ENCODE results near the gene AKR1C8. TPM values are rescaled to one million over a fixed set of nuclear protein-coding genes. Genes with fewer than 3 reads are reported as not detected.
"Not testable (repeated sequence)": the region's sequence is repeated elsewhere in the genome, so short reads cannot be mapped to it uniquely, and the experiment has no call there.

AKR1C8 gene
- 24.7 TPM for total RNA-seq

DNA sequence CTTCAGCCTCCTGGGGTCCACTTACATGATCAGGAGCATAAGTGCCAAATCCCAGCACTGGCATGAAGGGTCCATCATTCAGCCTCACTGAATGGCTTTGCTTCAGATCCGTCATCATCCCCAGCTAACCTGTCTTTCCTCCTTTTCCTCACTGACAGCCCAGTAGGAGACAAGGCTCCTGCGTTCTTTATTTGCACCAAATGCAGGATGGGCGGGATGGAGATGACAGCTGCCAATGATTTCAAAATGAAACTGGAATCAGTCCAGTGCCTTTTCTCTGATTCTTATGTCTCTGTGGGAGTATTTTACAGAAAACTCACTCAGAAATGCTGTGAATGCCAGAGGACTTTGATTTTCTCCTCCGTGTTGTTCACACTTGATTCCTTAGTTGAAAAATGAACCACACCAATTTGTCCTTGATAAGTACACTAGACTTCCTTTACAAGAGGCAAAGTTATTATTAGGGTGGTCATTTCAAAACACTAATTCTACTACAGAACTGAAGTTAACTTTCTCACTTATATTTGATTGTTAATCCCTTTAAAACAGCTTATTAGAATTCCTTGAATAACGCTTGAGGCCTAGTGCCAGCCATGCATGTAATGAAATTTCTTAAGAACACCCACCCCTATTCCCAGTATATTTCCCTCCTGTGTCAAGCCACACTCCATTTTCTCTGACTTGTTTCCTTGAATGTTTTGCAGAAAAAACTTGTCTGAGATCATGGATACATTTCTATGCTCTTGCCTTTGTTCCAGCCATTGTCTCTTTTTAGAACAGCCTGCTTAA lies at the start of gene AKR1C8:
TSS of gene AKR1C8 (minus strand) at position 164 of the 789 bp plus-strand sequence. CDS start at position 118, 46 bp downstream.
- peak; percentile 72 for DNase-seq (ENCODE audit: low spot score)
- peak; percentile 74 for ATAC-seq

- ATAC-seq, result peak; percentile 99
- peak; percentile 83 for DNase-seq (ENCODE audit: low spot score)
These were observed 49.3 kb upstream of the AKR1C8 start for GRCh38 chr10:5234106-5234860.

- ATAC-seq (peak; percentile 6), DNase-seq (ENCODE audit: low spot score) (no peak)
These were observed 48.4 kb upstream of the AKR1C8 start for GRCh38 chr10:5233324-5233723.

DNA sequence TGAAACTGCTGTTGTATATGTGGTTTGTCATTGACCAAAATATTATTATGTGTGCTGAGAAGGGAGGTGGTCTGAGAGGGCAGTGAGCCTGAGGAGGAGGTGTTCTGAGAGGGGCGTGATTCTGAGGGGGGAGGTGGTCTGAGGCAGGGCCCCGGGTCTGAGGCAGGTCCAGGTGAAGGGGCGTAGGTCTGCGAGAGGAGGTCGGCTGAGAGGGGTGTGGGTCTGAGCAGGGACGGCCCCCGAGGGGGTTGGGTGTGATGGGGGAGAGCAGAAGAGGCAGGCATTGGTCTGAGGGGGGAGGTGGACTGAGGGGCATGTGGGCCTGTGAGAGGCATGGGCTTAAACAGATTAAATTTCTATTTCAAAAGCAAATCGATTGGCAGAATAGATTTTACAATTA lies 44.1 kb upstream of the AKR1C8 start:
- no peak for ATAC-seq
- DNase-seq (ENCODE audit: low spot score), result no peak

DNA sequence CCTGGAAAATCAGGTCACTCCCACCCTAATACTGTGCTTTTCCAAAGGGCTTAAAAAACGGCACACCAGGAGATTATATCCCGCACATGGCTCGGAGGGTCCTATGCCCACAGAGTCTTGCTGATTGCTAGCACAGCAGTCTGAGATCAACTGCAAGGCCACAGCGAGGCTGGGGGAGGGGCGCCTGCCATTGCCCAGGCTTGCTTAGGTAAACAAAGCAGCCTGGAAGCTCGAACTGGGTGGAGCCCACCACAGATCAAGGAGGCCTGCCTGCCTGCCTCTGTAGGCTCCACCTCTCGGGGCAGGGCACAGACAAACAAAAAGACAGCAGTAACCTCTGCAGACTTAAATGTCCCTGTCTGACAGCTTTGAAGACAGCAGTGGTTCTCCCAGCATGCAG lies 38.0 kb upstream of the AKR1C8 start:
- DNase-seq (ENCODE audit: low spot score), result peak; percentile 63
- ATAC-seq, result not testable (repeated sequence)

DNA sequence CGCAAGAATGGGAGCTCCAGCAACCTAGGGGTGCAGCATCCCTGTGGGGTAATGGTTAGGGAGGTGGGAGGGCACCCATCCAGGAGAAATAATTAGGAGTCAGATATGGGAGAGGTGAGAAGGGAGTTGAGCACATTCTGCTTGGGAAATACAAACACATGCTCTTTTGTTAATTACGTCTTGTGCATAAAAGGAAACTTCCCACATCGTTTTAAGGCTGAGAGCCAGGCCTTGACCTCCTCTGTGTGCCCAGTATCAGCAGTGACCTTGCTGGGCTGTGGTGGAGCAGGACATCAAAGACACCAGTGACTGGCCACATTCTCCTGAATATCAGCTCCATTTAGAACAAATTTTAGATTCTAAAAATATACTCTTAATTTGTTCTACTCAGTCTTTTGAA lies 34.3 kb upstream of the AKR1C8 start:
- DNase-seq (ENCODE audit: low spot score), result no peak
- peak; percentile 16 for ATAC-seq

- peak; percentile 85 for ATAC-seq
- peak; percentile 73 for DNase-seq (ENCODE audit: low spot score)
These were observed 31.9 kb upstream of the AKR1C8 start for GRCh38 chr10:5216801-5217200.

DNA sequence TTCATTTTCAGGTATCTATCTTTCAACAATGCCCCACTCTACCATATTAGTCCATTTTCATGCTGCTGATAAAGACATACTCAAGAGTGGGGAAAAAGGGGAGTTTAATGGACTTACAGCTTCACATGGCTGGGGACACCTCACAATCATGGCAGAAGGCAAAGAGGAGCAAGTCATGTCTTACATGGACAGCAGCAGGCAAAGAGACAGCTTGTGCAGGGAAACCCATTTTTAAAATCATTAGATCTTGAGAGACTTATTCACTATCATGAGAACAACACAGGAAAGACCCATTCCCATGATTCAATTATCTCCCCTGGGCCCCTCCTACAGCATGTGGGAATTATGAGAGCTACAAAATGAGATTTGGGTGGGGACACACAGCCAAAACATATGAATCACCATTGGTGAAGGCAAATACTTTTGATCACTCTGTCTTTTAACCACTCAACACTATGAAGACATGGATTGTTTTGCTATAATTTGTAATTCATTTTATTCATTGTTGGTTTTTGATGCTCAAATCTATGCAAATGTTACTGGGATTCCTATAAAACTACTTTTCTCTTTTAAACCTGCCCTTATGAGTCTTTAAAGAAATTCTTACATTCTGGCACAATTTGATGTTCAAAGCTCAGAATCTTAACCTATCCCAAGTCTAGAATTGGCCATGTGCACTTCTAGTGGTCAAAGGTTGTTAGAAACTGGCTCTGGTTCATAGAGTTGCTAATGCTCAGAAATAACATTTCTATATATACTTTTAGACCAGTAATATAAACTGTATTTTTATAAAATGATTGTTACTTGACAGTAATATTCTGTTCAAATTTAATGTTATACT lies 27.0 kb upstream of the AKR1C8 start:
- DNase-seq (ENCODE audit: low spot score) (no peak), ATAC-seq (peak; percentile 36)

DNA sequence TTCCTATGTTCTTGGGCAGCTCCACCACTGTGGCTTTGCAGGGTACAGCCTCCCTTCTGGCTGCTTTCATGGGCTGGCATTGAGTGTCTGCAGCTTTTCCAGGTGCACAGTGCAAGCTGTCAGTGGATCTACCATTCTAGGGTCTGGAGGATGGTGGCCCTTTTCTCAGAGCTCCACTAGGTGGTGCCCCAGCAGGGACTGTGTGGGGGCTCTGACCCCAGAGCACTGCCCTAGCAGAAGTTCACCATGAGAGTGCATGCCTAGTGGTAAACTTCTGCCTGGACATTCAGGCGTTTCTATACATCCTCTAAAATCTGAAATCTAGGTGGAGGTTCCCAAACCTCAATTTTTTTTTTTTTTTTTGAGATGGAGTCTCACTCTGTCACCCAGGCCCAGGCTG lies 25.3 kb upstream of the AKR1C8 start:
- ATAC-seq, result peak; percentile 33
- DNase-seq (ENCODE audit: low spot score), result not testable (repeated sequence)

DNA sequence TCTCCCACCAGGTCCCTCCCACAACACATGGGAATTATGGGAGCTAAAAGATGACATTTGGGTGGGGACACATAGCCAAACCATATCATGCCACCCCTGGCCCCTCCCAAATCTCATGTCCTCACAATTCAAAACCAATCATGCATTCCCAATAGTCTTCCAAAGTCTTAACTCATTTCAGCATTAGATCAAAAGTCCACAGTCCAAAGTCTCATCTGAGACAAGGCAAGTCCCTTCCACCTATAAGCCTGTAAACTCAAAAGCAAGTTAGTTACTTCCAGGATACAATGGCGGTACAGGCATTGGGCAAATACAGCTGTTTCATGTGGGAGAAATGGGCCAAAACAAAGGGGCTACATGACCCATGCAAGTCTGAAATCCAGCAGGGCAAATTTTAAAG lies 24.8 kb upstream of the AKR1C8 start:
- peak; percentile 7 for ATAC-seq
- not testable (repeated sequence) for DNase-seq (ENCODE audit: low spot score)

DNA sequence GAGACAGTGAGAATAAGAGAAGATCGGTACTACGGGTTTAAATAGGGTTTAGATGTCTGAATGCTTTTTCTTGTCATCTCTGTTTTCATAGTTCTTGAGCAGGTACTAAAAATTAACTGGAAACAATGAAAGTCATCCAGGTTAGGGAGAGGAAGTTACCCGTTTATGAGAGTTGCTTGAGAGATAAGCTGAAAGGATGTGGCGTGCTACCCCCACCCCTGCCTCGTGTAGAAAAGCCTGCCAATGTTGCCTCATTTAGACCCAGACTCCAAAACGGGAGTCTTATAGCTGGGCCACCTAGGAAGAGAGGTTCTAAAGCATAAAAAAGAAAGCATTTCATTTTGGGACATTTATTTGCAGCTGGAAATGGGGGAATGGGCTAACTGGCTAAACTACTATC lies 21.8 kb upstream of the AKR1C8 start:
- ATAC-seq, result no peak

DNA sequence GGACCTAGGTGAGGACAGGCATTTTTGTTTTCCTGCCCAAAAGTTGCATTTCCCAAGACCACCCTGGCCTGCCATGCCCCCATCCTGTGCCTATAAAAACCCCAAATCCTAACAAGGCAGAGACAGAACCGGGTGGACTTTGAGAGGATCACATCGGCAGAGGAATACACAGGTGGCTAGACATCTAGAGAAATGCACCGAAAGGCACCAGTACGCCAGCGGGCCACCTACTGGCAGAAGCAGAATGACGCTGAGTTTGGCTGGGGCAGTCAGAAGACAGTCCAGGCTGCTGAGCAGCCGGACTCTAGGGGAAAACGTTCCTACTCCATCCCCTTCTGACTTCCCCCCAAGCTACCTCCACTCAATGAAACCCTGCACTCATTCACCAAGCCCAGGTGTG lies 14.4 kb upstream of the AKR1C8 start:
- DNase-seq (ENCODE audit: low spot score) (peak; percentile 78), ATAC-seq (peak; percentile 80)

More for the DNA sequence above, 21.8 kb upstream of the AKR1C8 start:
- no peak for DNase-seq (ENCODE audit: low spot score)

- no peak for ATAC-seq
- no peak for DNase-seq (ENCODE audit: low spot score)
These were observed 13.4 kb upstream of the AKR1C8 start for GRCh38 chr10:5198386-5198785.

DNA sequence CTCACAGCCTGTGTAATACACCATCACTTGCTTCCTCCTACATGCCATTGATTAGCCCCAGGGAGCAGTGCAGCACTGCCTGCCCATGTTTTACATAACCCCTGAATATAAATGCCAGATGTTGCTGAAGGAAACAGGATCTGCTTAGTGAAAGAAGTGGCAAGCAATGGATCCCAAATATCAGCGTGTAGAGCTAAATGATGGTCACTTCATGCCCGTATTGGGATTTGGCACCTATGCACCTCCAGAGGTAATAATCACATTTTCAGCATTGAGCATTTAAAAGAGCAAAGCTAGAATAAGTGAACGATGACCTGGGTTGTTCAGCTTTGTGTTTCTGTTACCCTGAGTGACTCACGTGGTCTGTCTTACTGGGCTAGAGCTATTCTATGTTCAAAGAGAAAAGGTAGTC lies 11.8 kb upstream of the AKR1C8 start, which contains the start of gene AKR1C4:
TSS of gene AKR1C4 (plus strand) at position 136 of the 412 bp plus-strand sequence. CDS start at position 167, 31 bp downstream.
- ATAC-seq (peak; percentile 62), DNase-seq (ENCODE audit: low spot score) (peak; percentile 58)

DNA sequence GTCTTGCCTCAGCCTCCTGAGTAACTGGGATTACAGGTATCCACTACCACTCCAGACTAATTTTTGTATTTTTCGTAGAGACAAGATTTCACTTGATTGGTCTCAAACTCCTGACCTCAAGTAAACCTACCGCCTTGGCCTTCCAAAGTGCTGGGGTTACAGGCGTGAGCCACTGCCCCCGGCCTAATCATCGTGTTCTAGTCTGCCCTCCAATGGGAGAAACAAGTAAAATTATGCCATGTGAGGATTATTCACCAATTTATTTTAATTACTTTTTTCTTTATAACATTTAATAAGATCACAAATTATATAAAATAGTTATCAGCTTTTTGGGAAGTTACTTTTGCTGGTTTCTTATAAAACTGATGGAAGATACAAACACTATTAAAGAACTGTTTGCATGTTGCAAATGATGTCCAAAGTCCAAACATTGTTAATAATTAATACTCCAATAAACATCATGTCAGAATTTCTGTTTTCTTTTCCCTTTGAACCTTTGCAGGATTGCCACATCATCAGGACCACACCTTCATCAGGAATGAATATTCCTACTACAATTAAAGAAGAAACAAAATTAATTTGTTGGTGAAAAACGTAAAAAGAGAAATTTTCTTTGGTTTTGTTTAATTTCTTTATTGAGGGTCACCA lies 10.9 kb upstream of the AKR1C8 start:
- ATAC-seq, result peak; percentile 26
- DNase-seq (ENCODE audit: low spot score), result peak; percentile 60

- ATAC-seq, result no peak
- no peak for DNase-seq (ENCODE audit: low spot score)
These were observed 9.5 kb upstream of the AKR1C8 start for GRCh38 chr10:5194431-5194830.

DNA sequence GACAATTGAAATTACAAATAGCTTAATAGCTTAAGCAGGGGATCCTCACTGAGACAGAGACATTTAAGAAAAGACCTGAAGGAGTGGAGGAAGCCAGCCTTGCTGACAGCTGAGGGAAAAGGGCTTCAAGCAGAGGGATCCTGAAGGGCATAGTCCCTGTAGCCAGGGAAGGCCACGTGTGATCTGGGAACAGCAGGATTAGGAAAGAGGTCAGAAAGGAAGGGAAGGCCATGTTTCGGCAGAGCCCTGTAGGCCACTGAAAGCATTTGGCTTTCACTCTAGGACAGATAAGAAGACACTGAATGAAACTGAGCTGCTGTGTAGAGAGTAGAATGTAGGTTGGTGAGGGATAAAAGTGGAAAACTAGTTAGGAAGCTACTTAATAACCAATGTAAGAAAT lies 3.4 kb upstream of the AKR1C8 start:
- DNase-seq (ENCODE audit: low spot score), result peak; percentile 80
- ATAC-seq, result peak; percentile 82

GRCh38 chr10:5187867-5188266 lies 2.9 kb upstream of the AKR1C8 start:
- DNase-seq (ENCODE audit: low spot score) (no peak), ATAC-seq (no peak)

DNA sequence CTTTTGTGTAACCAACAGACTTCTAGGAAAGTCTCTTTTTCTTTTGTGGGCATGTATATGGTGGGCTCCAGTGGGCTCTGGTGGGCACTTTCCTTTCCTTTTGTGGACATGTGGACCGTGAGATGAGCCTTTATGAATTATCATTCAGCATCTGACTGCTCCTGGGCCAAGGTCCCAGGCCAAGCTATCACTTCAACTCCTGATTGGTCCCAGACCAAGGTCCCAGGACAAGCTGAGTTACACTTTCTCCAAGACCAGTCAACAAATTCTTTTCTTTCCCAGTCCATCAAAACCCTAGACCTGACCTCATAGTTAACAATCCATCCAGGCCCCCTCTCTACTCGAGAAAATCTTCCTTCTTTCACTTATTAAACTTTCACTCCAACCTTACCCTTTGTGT lies 1.0 kb downstream of the AKR1C8 start:
- ATAC-seq (peak; percentile 60), DNase-seq (ENCODE audit: low spot score) (no peak)

DNA sequence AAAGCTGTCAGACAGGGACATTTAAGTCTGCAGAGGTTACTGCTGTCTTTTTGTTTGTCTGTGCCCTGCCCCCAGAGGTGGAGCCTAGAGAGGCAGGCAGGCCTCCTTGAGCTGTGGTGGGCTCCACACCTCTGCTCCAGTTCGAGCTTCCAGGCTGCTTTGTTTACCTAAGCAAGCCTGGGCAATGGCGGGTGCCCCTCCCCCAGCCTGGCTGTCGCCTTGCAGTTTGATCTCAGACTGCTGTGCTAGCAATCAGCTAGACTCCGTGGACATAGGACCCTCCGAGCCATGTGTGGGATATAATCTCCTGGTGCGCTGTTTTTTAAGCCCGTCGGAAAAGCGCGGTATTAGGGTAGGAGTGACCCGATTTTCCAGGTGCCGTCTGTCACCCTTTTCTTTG lies 4.4 kb downstream of the AKR1C8 start:
- not testable (repeated sequence) for DNase-seq (ENCODE audit: low spot score); ATAC-seq

Measured in left lobe of liver (tissue), 2 donors.